Memory B cell (primary cell): ENCODE measurements around the gene SLC52A1.
"Not testable (repeated sequence)": the region's sequence is repeated elsewhere in the genome, so short reads cannot be mapped to it uniquely, and the experiment has no call there.

Source experiments
- ATAC-seq: fragments of 150-1000 bp; cut with Tn5 transposase; 2 replicates; pipeline ENCODE4 v1.10.0; 2021; ENCODE audit warnings: low read depth, mild to moderate bottlenecking, moderate library complexity
- DNase-seq, 2 donors: peaks; one replicate each; pipeline ENCODE4 v3.0.0; 2022; ENCODE audit warnings: low spot score in 2 of 2
- H3K27ac Mint-ChIP-seq: one replicate; pipeline ENCODE4 v1.8.0; 2022; ENCODE audit warnings: mild to moderate bottlenecking, moderate library complexity, mixed read lengths
- H3K27me3 Mint-ChIP-seq: one replicate; pipeline ENCODE4 v1.8.0; 2022; ENCODE audit warnings: mixed read lengths
- H3K36me3 Mint-ChIP-seq: one replicate; pipeline ENCODE4 v1.8.0; 2022; ENCODE audit warnings: mild to moderate bottlenecking, mixed read lengths
- H3K4me1 Mint-ChIP-seq: one replicate; pipeline ENCODE4 v1.8.0; 2022; ENCODE audit warnings: mixed read lengths
- H3K4me3 Mint-ChIP-seq: one replicate; pipeline ENCODE4 v1.8.0; 2022; ENCODE audit warnings: mild to moderate bottlenecking, moderate library complexity, mixed read lengths
- H3K9me3 Mint-ChIP-seq: one replicate; pipeline ENCODE4 v1.8.0; 2022; ENCODE audit warnings: mixed read lengths

The SLC52A1 gene

GRCh38 chr17:5044630-5045029, 9.4 kb upstream of the SLC52A1 start:
- no peaks in the 10 kb centered on the region for H3K27me3 Mint-ChIP-seq
- H3K36me3 Mint-ChIP-seq: no peaks in the 10 kb centered on the region
- no peak overlapping the region for H3K27ac Mint-ChIP-seq
- no peaks in the 10 kb centered on the region for H3K9me3 Mint-ChIP-seq
- H3K4me1 Mint-ChIP-seq: peaks cover 15% of the 10 kb centered on the region
- no peak overlapping the region for H3K4me3 Mint-ChIP-seq
- DNase-seq (no peak), ATAC-seq (no peak)

- peaks cover 11% of the 10 kb centered on the region for H3K4me1 Mint-ChIP-seq
- H3K36me3 Mint-ChIP-seq: no peaks in the 10 kb centered on the region
- H3K9me3 Mint-ChIP-seq: no peaks in the 10 kb centered on the region
- no peak overlapping the region for H3K4me3 Mint-ChIP-seq
- ATAC-seq: no peak
- no peak for DNase-seq
- no peak overlapping the region for H3K27ac Mint-ChIP-seq
- no peaks in the 10 kb centered on the region for H3K27me3 Mint-ChIP-seq
Observed at GRCh38 chr17:5043524-5043923, 8.3 kb upstream of the SLC52A1 start.

GRCh38 chr17:5042157-5043022, 7.2 kb upstream of the SLC52A1 start:
- no peak for DNase-seq
- H3K27ac Mint-ChIP-seq: no peak overlapping the region
- ATAC-seq: no peak
- no peaks in the 10 kb centered on the region for H3K9me3 Mint-ChIP-seq
- peaks cover 5% of the 10 kb centered on the region for H3K4me1 Mint-ChIP-seq
- no peak overlapping the region for H3K4me3 Mint-ChIP-seq
- no peaks in the 10 kb centered on the region for H3K27me3 Mint-ChIP-seq
- H3K36me3 Mint-ChIP-seq: no peaks in the 10 kb centered on the region

- ATAC-seq (no peak), DNase-seq (no peak)
- H3K4me1 Mint-ChIP-seq: peaks cover 4% of the 10 kb centered on the region
- H3K4me3 Mint-ChIP-seq: no peak overlapping the region
- no peaks in the 10 kb centered on the region for H3K27me3 Mint-ChIP-seq
- no peaks in the 10 kb centered on the region for H3K36me3 Mint-ChIP-seq
- H3K27ac Mint-ChIP-seq: no peak overlapping the region
- H3K9me3 Mint-ChIP-seq: no peaks in the 10 kb centered on the region
Observed at GRCh38 chr17:5034651-5035050, 575 bp downstream of the SLC52A1 start.

- Mint-ChIP-seq H3K27me3 (no peaks in the 10 kb centered on the region), H3K9me3 (no peaks in the 10 kb centered on the region), H3K36me3 (no peaks in the 10 kb centered on the region), H3K4me3 (no peak overlapping the region), H3K4me1 (peaks cover 4% of the 10 kb centered on the region), H3K27ac (no peak overlapping the region)
- ATAC-seq (no peak), DNase-seq (no peak)
Observed at GRCh38 chr17:5034063-5034462, 1.2 kb downstream of the SLC52A1 start.

- Mint-ChIP-seq H3K4me3 (no peak overlapping the region), H3K4me1 (peaks cover 4% of the 10 kb centered on the region), H3K36me3 (no peaks in the 10 kb centered on the region), H3K27ac (no peak overlapping the region), H3K9me3 (no peaks in the 10 kb centered on the region), H3K27me3 (no peaks in the 10 kb centered on the region)
- no peak for DNase-seq
- no peak for ATAC-seq
Observed at GRCh38 chr17:5033352-5034015, 1.7 kb downstream of the SLC52A1 start.

GRCh38 chr17:5032865-5033264, 2.4 kb downstream of the SLC52A1 start:
- ATAC-seq: no peak
- Mint-ChIP-seq H3K4me3 (no peak overlapping the region), H3K9me3 (no peaks in the 10 kb centered on the region), H3K36me3 (no peaks in the 10 kb centered on the region), H3K27me3 (no peaks in the 10 kb centered on the region), H3K27ac (no peak overlapping the region), H3K4me1 (peaks cover 4% of the 10 kb centered on the region)
- no peak for DNase-seq

- H3K4me1 Mint-ChIP-seq: peaks cover 4% of the 10 kb centered on the region
- no peaks in the 10 kb centered on the region for H3K36me3 Mint-ChIP-seq
- peak; percentile 79 to 86 for DNase-seq
- H3K27ac Mint-ChIP-seq: peak overlapping the region; percentile 87
- peak overlapping the region; percentile 83 for H3K4me3 Mint-ChIP-seq
- no peaks in the 10 kb centered on the region for H3K27me3 Mint-ChIP-seq
- ATAC-seq: peak; percentile 86
- H3K9me3 Mint-ChIP-seq: no peaks in the 10 kb centered on the region
Observed at GRCh38 chr17:5031365-5032082, 3.7 kb downstream of the SLC52A1 start.

- not testable (repeated sequence) for H3K4me1 Mint-ChIP-seq, ATAC-seq, H3K27me3 Mint-ChIP-seq, H3K4me3 Mint-ChIP-seq, H3K36me3 Mint-ChIP-seq, DNase-seq, H3K9me3 Mint-ChIP-seq
- H3K27ac Mint-ChIP-seq: peak overlapping the region; percentile 87
Observed at GRCh38 chr17:5030168-5030567, 5.1 kb downstream of the SLC52A1 start.

- H3K36me3 Mint-ChIP-seq: peaks cover 4% of the 10 kb centered on the region
- no peaks in the 10 kb centered on the region for H3K9me3 Mint-ChIP-seq
- DNase-seq: no peak
- peaks cover 2% of the 10 kb centered on the region for H3K4me1 Mint-ChIP-seq
- H3K27me3 Mint-ChIP-seq: no peaks in the 10 kb centered on the region
- H3K27ac Mint-ChIP-seq: no peak overlapping the region
- no peak for ATAC-seq
- H3K4me3 Mint-ChIP-seq: no peak overlapping the region
Observed at GRCh38 chr17:5027916-5028315, 7.3 kb downstream of the SLC52A1 start.

- Mint-ChIP-seq H3K27ac (no peak overlapping the region), H3K4me3 (no peak overlapping the region), H3K9me3 (no peaks in the 10 kb centered on the region), H3K4me1 (peaks cover 2% of the 10 kb centered on the region), H3K36me3 (peaks cover 4% of the 10 kb centered on the region), H3K27me3 (no peaks in the 10 kb centered on the region)
- ATAC-seq: no peak
- DNase-seq: no peak
Observed at GRCh38 chr17:5027299-5027698, 7.9 kb downstream of the SLC52A1 start.

- no peak overlapping the region for H3K4me3 Mint-ChIP-seq
- H3K9me3 Mint-ChIP-seq: no peaks in the 10 kb centered on the region
- H3K4me1 Mint-ChIP-seq: no peaks in the 10 kb centered on the region
- H3K27ac Mint-ChIP-seq: no peak overlapping the region
- DNase-seq (no peak), ATAC-seq (no peak)
- no peaks in the 10 kb centered on the region for H3K27me3 Mint-ChIP-seq
- peaks cover 23% of the 10 kb centered on the region for H3K36me3 Mint-ChIP-seq
Observed at GRCh38 chr17:5024604-5025003, 10.6 kb downstream of the SLC52A1 start.

- DNase-seq (no peak), ATAC-seq (no peak)
- no peaks in the 10 kb centered on the region for H3K27me3 Mint-ChIP-seq
- H3K4me3 Mint-ChIP-seq: no peak overlapping the region
- H3K4me1 Mint-ChIP-seq: peaks cover 2% of the 10 kb centered on the region
- no peaks in the 10 kb centered on the region for H3K9me3 Mint-ChIP-seq
- H3K36me3 Mint-ChIP-seq: peaks cover 25% of the 10 kb centered on the region
- peak overlapping the region; percentile 7 for H3K27ac Mint-ChIP-seq
Observed at GRCh38 chr17:5023588-5024147, 11.6 kb downstream of the SLC52A1 start.

GRCh38 chr17:5022171-5022711, 13.0 kb downstream of the SLC52A1 start:
- Mint-ChIP-seq H3K4me3 (no peak overlapping the region), H3K4me1 (peaks cover 2% of the 10 kb centered on the region), H3K9me3 (no peaks in the 10 kb centered on the region), H3K27ac (no peak overlapping the region), H3K36me3 (peaks cover 26% of the 10 kb centered on the region), H3K27me3 (no peaks in the 10 kb centered on the region)
- no peak for DNase-seq
- no peak for ATAC-seq
